DND-41 (cell line): ENCODE measurements around the gene RFX2.

ENCODE experiments used
- ATAC-seq: fragments of 200-7000 bp; cut with Tn5 transposase; 3 replicates; pipeline ENCODE4 v1.9.1; 2021; ENCODE audit warnings: low read depth; ENCODE audit not compliant: insufficient read depth
- DNase-seq: peaks from one replicate; pipeline ENCODE4 v3.0.0-alpha.2; 2020
- H2AFZ ChIP-seq: 2 replicates; pipeline ENCODE4 v1.6.0; 2012; ENCODE audit warnings: low read depth, low read length
- H3K27ac ChIP-seq: 2 replicates; pipeline ENCODE4 v1.5.1; 2012; ENCODE audit warnings: low read length, inconsistent platforms
- H3K27me3 ChIP-seq: fragments of 200-600 bp; sonication (generic); 2 replicates; pipeline ENCODE4 v1.6.0; 2012; ENCODE audit warnings: low read length, mild to moderate bottlenecking, inconsistent platforms; ENCODE audit not compliant: insufficient read depth, poor library complexity
- H3K36me3 ChIP-seq: 2 replicates; pipeline ENCODE4 v1.5.1; 2012; ENCODE audit warnings: low read length, inconsistent platforms; ENCODE audit not compliant: insufficient read depth
- H3K4me1 ChIP-seq: 2 replicates; pipeline ENCODE4 v1.5.1; 2012; ENCODE audit warnings: mild to moderate bottlenecking, low read length; ENCODE audit not compliant: insufficient read depth
- H3K4me2 ChIP-seq: 2 replicates; pipeline ENCODE4 v1.6.0; 2012; ENCODE audit warnings: mild to moderate bottlenecking, moderate library complexity, low read length, inconsistent platforms; ENCODE audit not compliant: insufficient read depth
- H3K4me3 ChIP-seq, 2 experiments: fragments of 200-600 bp in 1 of 2; shearing (Covaris generic) in 1 of 2; 2 replicates each; pipeline ENCODE4 v1.5.1; 2012 to 2016; ENCODE audit warnings: inconsistent platforms in 2 of 2, low read length in 2 of 2, mild to moderate bottlenecking in 2 of 2, low read depth in 1 of 2, moderate library complexity in 1 of 2
- H3K79me2 ChIP-seq: 2 replicates; pipeline ENCODE4 v1.6.0; 2012; ENCODE audit warnings: low read length, inconsistent platforms; ENCODE audit not compliant: insufficient read depth
- H3K9ac ChIP-seq: 2 replicates; pipeline ENCODE4 v1.6.0; 2012; ENCODE audit warnings: low read depth, mild to moderate bottlenecking, inconsistent platforms, low read length, moderate library complexity
- H3K9me3 ChIP-seq: 2 replicates; pipeline ENCODE4 v1.5.1; 2012; ENCODE audit warnings: low read length, moderate library complexity, mild to moderate bottlenecking, inconsistent platforms; ENCODE audit not compliant: insufficient read depth, severe bottlenecking
- H4K20me1 ChIP-seq: 2 replicates; pipeline ENCODE4 v1.6.0; 2012; ENCODE audit warnings: low read length; ENCODE audit not compliant: insufficient read depth
- EZH2 ChIP-seq: IDR thresholded peaks from 3 replicates; pipeline ENCODE4 v1.6.1; 2012; ENCODE audit warnings: borderline replicate concordance, low read depth, mild to moderate bottlenecking, moderate library complexity, low read length, inconsistent platforms; ENCODE audit not compliant: severe bottlenecking
- TF ChIP-seq, protein P1 (sequence below): IDR thresholded peaks from 2 replicates; pipeline ENCODE4 v1.5.1; 2012; ENCODE audit warnings: borderline replicate concordance, low read length, moderate library complexity, mild to moderate bottlenecking; ENCODE audit not compliant: poor library complexity, severe bottlenecking; ENCODE audit errors: extremely low read depth

The RFX2 gene

DNA sequence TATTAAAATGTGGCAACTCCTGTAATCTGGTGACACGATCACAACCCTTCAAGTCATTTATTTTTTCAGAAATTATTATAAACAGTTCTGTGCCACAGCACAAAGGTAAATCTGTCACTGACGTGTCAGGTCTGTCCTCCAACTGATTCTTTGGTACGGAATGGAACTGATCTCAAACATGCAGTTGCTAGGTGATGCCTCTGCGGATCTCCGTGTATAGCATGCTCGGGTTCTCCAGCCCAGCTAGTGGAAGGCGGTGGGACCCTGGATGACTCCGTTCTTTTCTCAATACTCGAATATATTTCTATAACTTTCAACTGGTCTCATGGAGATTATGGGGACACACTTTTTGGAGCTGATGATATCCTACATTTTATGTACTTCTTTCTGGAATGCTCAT is 143.4 kb downstream of the RFX2 start:
- H3K27ac ChIP-seq, result no peak overlapping the region
- ATAC-seq, result no peak
- H3K79me2 ChIP-seq, result peaks cover 100% of the 10 kb centered on the region
- peaks cover 97% of the 10 kb centered on the region for H4K20me1 ChIP-seq
- H3K4me1 ChIP-seq, result peaks cover 56% of the 10 kb centered on the region
- DNase-seq, result no peak
- H3K4me2 ChIP-seq, result no peak overlapping the region
- no peaks in the 10 kb centered on the region for H3K9me3 ChIP-seq
- peaks cover 33% of the 10 kb centered on the region for H3K36me3 ChIP-seq
- H3K4me3 ChIP-seq, result no peak overlapping the region
- H3K9ac ChIP-seq, result no peak overlapping the region
- TF ChIP-seq, protein P1, sequence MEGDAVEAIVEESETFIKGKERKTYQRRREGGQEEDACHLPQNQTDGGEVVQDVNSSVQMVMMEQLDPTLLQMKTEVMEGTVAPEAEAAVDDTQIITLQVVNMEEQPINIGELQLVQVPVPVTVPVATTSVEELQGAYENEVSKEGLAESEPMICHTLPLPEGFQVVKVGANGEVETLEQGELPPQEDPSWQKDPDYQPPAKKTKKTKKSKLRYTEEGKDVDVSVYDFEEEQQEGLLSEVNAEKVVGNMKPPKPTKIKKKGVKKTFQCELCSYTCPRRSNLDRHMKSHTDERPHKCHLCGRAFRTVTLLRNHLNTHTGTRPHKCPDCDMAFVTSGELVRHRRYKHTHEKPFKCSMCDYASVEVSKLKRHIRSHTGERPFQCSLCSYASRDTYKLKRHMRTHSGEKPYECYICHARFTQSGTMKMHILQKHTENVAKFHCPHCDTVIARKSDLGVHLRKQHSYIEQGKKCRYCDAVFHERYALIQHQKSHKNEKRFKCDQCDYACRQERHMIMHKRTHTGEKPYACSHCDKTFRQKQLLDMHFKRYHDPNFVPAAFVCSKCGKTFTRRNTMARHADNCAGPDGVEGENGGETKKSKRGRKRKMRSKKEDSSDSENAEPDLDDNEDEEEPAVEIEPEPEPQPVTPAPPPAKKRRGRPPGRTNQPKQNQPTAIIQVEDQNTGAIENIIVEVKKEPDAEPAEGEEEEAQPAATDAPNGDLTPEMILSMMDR, result no peak
- no peak for TF ChIP-seq EZH2
- H2AFZ ChIP-seq, result no peak overlapping the region
- H3K27me3 ChIP-seq, result no peaks in the 10 kb centered on the region

DNA sequence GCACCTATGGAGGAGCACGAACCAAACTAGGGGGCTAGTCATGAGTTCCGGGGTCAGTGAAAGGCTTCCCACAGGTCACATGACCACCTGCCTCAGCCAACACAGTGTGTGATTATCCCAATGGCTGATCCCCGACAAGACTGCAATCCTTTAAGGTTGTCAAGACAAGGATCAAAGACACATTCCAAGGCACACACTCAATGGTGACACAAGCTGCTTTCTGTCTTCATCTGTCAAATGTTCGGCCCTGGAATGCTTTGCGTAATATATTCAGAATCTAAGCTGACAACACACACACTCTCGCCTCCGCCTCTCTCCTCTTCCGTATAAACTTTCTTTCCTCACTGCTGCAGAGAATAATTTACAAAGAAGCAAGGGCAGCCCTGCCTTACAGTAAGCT is 144.1 kb downstream of the RFX2 start:
- Histone ChIP-seq H3K79me2 (peaks cover 100% of the 10 kb centered on the region), H3K4me2 (no peak overlapping the region), H3K36me3 (peaks cover 33% of the 10 kb centered on the region), H3K4me3 (no peak overlapping the region), H3K9me3 (no peaks in the 10 kb centered on the region), H3K27ac (no peak overlapping the region), H2AFZ (no peak overlapping the region), H3K27me3 (no peaks in the 10 kb centered on the region), H3K4me1 (peaks cover 57% of the 10 kb centered on the region), H3K9ac (no peak overlapping the region), H4K20me1 (peaks cover 97% of the 10 kb centered on the region)
- no peak for ATAC-seq
- DNase-seq, result no peak
- no peak for TF ChIP-seq EZH2
- TF ChIP-seq, protein P1, result no peak

DNA sequence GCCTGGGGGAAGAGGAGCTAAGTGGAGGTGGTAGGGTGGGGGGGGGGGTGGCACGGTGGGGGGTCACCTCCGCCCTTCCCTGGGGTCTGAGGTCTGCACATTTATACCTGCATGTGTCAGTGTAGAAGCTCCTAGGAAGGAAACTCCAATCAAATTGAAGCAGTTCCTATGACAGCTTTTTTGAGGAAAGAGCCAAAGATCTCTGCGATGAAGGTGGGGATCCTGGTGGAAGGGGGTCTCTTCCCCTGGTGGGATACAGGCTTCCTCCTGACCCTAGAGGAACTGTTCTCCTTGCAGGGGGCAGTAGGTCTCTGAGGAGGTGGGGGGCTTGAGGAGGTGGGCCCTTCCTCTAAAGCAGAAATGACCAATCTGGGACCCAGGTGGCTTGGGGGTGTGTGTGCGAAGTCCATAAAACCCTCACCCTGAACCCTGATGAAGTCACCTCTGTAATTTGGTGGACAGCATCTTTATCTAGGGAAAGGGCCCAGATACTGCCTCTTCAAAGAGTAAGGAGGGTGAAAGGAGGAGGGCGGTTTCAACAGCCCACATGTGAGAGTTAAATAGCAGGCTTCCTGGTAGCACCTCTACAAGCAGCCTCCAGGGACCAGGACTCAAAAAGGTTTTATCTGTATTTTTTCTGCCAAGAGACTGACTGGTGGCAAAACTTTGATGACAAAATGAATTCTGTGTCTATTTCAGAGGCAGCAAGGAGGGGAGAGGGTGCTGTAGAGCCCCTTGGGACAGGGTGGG is 145.3 kb downstream of the RFX2 start:
- Histone ChIP-seq H3K4me1 (peaks cover 58% of the 10 kb centered on the region), H4K20me1 (peaks cover 99% of the 10 kb centered on the region), H3K4me3 (no peak overlapping the region)

More for the DNA sequence above, 145.3 kb downstream of the RFX2 start:
- Histone ChIP-seq H3K36me3 (peaks cover 35% of the 10 kb centered on the region), H2AFZ (no peak overlapping the region), H3K4me2 (no peak overlapping the region), H3K27me3 (no peaks in the 10 kb centered on the region), H3K27ac (no peak overlapping the region), H3K9me3 (no peaks in the 10 kb centered on the region), H3K9ac (no peak overlapping the region), H3K79me2 (peaks cover 100% of the 10 kb centered on the region)
- ATAC-seq (no peak), DNase-seq (no peak)
- no peak for TF ChIP-seq EZH2
- TF ChIP-seq, protein P1, result no peak
